GM12801 (cell line): ENCODE measurements around the gene ZNF514.

Source experiments
- CTCF ChIP-seq: IDR thresholded peaks from one replicate; pipeline ENCODE4 v1.5.1; 2011; ENCODE audit warnings: control low read depth; ENCODE audit not compliant: insufficient read length; ENCODE audit errors: extremely low read depth

ZNF514 gene

DNA sequence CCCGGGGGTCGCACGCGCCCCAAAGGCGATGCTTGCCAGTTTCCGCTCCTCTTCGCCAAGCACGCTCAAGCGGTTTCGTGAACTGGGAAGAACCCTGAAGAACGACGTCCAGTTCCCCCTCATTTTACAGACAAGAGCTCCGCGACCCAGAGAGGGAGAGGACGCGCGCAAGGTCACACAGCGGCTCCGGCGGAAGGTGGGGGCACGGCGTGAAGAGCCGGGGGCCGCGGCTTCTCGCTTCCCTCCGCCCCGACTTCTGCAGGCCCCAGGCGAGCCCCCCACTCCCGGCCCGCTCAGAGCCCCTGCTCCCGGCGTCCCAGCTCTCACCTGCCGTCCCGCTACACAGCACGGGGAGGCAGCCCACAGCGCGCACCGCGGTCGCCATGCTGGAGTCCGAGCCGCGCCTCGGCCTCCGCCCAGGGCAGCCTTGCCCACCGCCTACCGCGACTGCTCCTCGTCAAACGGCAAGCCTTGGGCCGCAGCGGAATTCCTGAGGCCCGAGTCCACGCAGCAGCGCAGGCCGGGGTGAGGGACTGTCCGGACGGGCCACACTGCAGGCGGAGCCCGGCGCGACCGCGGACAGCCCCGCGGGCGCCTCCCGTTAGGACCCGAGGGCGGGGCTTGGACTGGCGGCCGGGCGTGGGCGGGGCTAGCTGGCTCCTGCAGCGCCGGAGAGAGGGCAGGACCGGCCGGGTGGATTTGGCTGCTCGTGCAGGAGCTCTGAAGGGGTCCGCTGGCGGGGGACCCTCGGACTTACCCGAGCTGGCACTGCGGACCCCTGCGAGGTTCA, 38.0 kb downstream of the ZNF514 start, which contains the start of gene MRPS5:
MRPS5 (minus strand) TSS at position 402 of the 790 bp plus-strand sequence; CDS start at position 385, 17 bp downstream.
- no peak for TF ChIP-seq CTCF

GRCh38 chr2:95121093-95121406, 38.6 kb downstream of the ZNF514 start:
- no peak for TF ChIP-seq CTCF

DNA sequence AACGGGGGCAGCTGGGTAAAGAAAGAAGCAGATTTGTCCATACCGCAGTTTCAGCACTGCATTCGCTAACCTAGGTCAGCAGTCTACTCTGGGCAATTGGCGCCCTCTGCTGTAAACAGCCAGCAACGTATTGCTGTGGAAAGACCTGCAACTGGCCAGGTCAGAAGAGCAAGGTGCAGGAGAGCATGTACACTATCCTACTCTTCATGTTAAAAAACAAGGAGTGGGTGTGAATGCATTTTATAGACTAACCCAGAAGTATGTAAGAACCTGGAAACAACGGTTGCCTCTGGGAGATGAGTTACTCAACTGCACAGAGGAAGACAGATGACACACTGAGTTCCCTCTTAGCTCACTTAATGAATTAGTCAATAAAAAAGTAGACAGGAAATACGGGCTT, 44.2 kb downstream of the ZNF514 start:
- TF ChIP-seq CTCF: no peak

DNA sequence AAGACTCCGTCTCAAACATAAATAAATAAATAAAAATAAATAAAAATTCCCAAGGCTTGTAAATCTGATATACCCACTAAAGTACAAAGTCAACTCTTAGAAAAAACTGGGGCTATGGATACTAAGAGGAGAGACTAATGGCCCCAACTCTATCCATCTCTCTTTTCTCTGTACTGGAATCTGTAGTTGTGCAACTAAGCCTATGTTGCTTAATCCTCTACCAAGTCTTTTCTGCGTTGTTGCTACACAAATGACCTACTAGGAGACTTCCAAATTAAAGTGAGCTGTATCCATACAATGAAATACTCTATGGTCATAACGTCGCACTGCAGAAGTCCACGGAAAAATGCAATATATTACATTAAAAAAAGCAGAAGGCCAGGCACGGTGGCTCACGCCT, 46.2 kb downstream of the ZNF514 start:
- TF ChIP-seq CTCF: no peak

DNA sequence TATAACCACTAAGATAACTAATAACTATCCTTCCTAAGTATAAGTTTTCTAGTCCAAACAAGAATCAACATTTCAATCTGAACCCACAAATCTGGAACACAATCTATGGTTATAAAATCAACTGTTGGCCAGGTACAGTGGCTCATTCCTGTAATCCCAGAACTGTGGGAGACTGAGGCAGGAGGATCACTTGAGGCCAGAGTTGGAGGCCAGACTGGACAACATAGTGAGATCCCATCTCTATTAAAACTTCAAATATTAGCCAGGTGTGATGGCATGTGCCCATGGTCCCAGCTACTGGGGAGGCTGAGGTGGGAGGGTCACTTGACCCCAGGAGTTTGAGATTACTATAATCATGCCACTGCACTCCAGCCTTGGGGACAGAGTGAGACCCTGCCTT, 49.3 kb downstream of the ZNF514 start:
- TF ChIP-seq CTCF: no peak

GRCh38 chr2:95109260-95109659, 50.4 kb downstream of the ZNF514 start:
- no peak for TF ChIP-seq CTCF

DNA sequence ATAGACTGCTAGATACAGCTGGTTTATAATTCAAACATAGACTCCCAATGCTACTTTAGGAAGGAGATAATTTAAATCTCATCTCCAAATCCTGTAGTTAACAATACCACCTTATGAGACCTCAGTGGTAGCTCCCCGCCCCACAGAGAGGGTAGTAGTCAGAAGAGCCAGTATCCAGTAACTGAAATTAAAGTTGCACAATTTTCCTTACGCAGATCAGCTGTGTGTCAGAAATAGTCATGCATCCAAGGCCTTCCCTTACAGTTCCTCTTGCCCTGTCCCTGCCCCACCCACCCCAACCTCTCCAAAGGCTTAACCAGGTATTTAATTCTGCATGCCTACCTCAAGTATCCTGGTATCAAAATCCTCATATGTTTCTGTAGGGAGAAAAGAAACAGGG, 53.6 kb downstream of the ZNF514 start:
- TF ChIP-seq CTCF: no peak
